K562 (cell line): ENCODE measurements around the gene EMILIN1. TPM values are rescaled to one million over a fixed set of nuclear protein-coding genes. Genes with fewer than 3 reads are reported as not detected.

Experiments used
- ATAC-seq: fragments of 200-7000 bp; cut with Tn5 transposase; 3 replicates; pipeline ENCODE4 v1.9.1; 2020; ENCODE audit warnings: moderate library complexity
- BruUV-seq: library from RNA; stranded (reverse); fragments of 400-500 nt; replicated peaks from 2 replicates; lab custom pipeline; 2021; lab: Mats Ljungman, UMichigan
- CTCF ChIA-PET: fragments of 300-600 bp; formaldehyde crosslinking; extraction: SDS; loops from one replicate; lab custom pipeline; 2021; ENCODE audit warnings: low intra/inter-chr PET ratio; lab: Yijun Ruan, JAX
- POLR2A ChIA-PET: fragments of 300-600, 350-650 bp; sonication (Branson Sonifier 250); formaldehyde crosslinking; extraction: SDS; loops from one replicate; lab custom pipeline; 2021; ENCODE audit warnings: antibody characterized with exemption, inconsistent platforms; lab: Yijun Ruan, JAX
- DNase-seq, 4 experiments: peaks; one replicate each; pipeline versions ENCODE4 v3.0.0 to v3.0.0-alpha.2; 2011 to 2018; ENCODE audit warnings: low spot score in 3 of 4, mixed read lengths in 3 of 4; ENCODE audit errors: extremely low read depth in 1 of 4
- FAIRE-seq: peaks from 2 replicates; lab custom pipeline; 2011; peaks lifted over from hg19 to GRCh38; lab: Jason Lieb, UNC
- H2AFZ ChIP-seq: 2 replicates; pipeline ENCODE4 v1.6.0; 2011; ENCODE audit warnings: low read depth, low read length, control low read depth, inconsistent platforms
- H3K27ac ChIP-seq: fragments of 200-600 bp; 3 replicates; pipeline ENCODE4 v1.8.0; 2011; ENCODE audit warnings: low read depth, mild to moderate bottlenecking, control low read depth, inconsistent platforms, low read length, moderate library complexity, mixed read lengths; ENCODE audit errors: extremely low read depth
- H3K27me3 ChIP-seq, 2 experiments: fragments of 300-600 bp in 1 of 2; 2 replicates in 1 of 2; 3 replicates in 1 of 2; pipeline versions ENCODE4 v1.6.0 to v1.8.0; 2011; ENCODE audit warnings: inconsistent platforms in 2 of 2, low read length in 2 of 2, mild to moderate bottlenecking in 1 of 2, mixed read lengths in 1 of 2, moderate library complexity in 1 of 2; ENCODE audit not compliant: control insufficient read depth in 2 of 2, insufficient read depth in 2 of 2
- H3K36me3 ChIP-seq: fragments of 300-600 bp; 3 replicates; pipeline ENCODE4 v1.8.0; 2011; ENCODE audit warnings: mild to moderate bottlenecking, low read length, inconsistent platforms; ENCODE audit not compliant: control insufficient read depth, insufficient read depth
- H3K4me1 ChIP-seq, 2 experiments: fragments of 200-600 bp in 1 of 2; replicated peaks in 1 of 2; 2 replicates in 1 of 2; 3 replicates in 1 of 2; pipeline versions ENCODE4 v1.5.1 to v1.8.0; 2011; ENCODE audit warnings: inconsistent platforms in 2 of 2, low read length in 2 of 2, mild to moderate bottlenecking in 1 of 2, mixed read lengths in 1 of 2, moderate library complexity in 1 of 2; ENCODE audit not compliant: control insufficient read depth in 2 of 2, insufficient read depth in 2 of 2
- H3K4me2 ChIP-seq: 2 replicates; pipeline ENCODE4 v1.6.1; 2011; ENCODE audit warnings: low read length, control low read depth, inconsistent platforms, mixed read lengths; ENCODE audit not compliant: insufficient read depth
- H3K4me3 ChIP-seq: fragments of 200-600 bp; sonication (generic), shearing (Covaris generic); 2 replicates; pipeline ENCODE4 v1.5.1; 2016; ENCODE audit warnings: control low read depth, inconsistent platforms
- H3K79me2 ChIP-seq: fragments of 200-600 bp; 3 replicates; pipeline ENCODE4 v1.8.0; 2011; ENCODE audit warnings: low read length, inconsistent platforms; ENCODE audit not compliant: control insufficient read depth, insufficient read depth
- H3K9ac ChIP-seq, 2 experiments: 2 replicates each; pipeline versions ENCODE4 v1.6.0 to v1.6.1; 2011; ENCODE audit warnings: low read depth in 2 of 2, low read length in 2 of 2, control low read depth in 1 of 2, inconsistent platforms in 1 of 2, mild to moderate bottlenecking in 1 of 2, mixed read lengths in 1 of 2; ENCODE audit not compliant: insufficient read depth in 1 of 2
- H3K9me1 ChIP-seq: one replicate; pipeline ENCODE4 v1.6.0; 2011; ENCODE audit warnings: inconsistent platforms, mild to moderate bottlenecking, low read length, moderate library complexity; ENCODE audit not compliant: control insufficient read depth, insufficient read depth
- H3K9me3 ChIP-seq: replicated peaks from 2 replicates; pipeline ENCODE4 v1.5.1; 2011; ENCODE audit warnings: low read depth, low read length, inconsistent platforms; ENCODE audit not compliant: control insufficient read depth, insufficient read depth
- H4K20me1 ChIP-seq: replicated peaks from 2 replicates; pipeline ENCODE4 v1.6.1; 2011; ENCODE audit warnings: low read length, inconsistent platforms, mixed read lengths; ENCODE audit not compliant: control insufficient read depth, insufficient read depth
- AFF1 ChIP-seq, 2 experiments: fragments of 450-650 bp; IDR thresholded peaks; 2 replicates each; pipeline ENCODE4 v1.6.1; 2018; ENCODE audit warnings: mild to moderate bottlenecking in 2 of 2, low read depth in 1 of 2; ENCODE audit not compliant: partially characterized antibody in 2 of 2
- ETV1 ChIP-seq: fragments of 450-650 bp; conservative IDR thresholded peaks from 2 replicates; pipeline ENCODE4 v1.6.1; 2016; ENCODE audit warnings: missing genetic modification characterization, control low read depth, low read depth, missing compliant biosample characterization
- HNRNPUL1 ChIP-seq: fragments of 200-400 bp; formaldehyde crosslinking; IDR thresholded peaks from 2 replicates; pipeline ENCODE4 v1.6.1; 2017; ENCODE audit warnings: low read length
- NKRF ChIP-seq: fragments of 450-650 bp; IDR thresholded peaks from 2 replicates; pipeline ENCODE4 v1.6.1; 2016; ENCODE audit warnings: borderline replicate concordance
- TFAM ChIP-seq: fragments of 250-450 bp; sonication (Bioruptor Pico); conservative IDR thresholded peaks from 2 replicates; pipeline ENCODE4 v1.5.0; 2021; ENCODE audit warnings: mild to moderate bottlenecking, moderate library complexity
- ZNF121 ChIP-seq: sonication (generic); formaldehyde crosslinking; conservative IDR thresholded peaks from 2 replicates; pipeline ENCODE4 v1.8.0; 2022; ENCODE audit warnings: missing genetic modification reagents
- WGBS: fragments of 100-300 bp; shearing (Covaris generic); methylation state at CpG from one replicate; pipeline ENCODE4 v1.1.6; 2016; ENCODE audit warnings: low coverage, mixed read lengths; ENCODE audit not compliant: insufficient coverage; ENCODE audit errors: missing lambda C conversion rate; 5-methylcytosine and 5-hydroxymethylcytosine counted together
- in situ Hi-C: fragments of 300-500 bp; cut with MboI; formaldehyde crosslinking; loops from 4 replicates; pipeline ENCODE4 v1.15.0; 2018; ENCODE audit warnings: inconsistent platforms, mixed read lengths
- intact Hi-C: fragments of 100-400 bp; cut with micrococcal nuclease; formaldehyde crosslinking; loops from 2 replicates; pipeline ENCODE4 v1.14.2; 2022
- polyA plus RNA-seq, 8 experiments: library from polyadenylated mRNA; depleted of rRNA in 4 of 8; stranded (reverse) in 5 of 8; unstranded in 3 of 8; fragments of >200 nt; fragmentation: Nextera tagmentation in 2 of 8; fragmentation: Illumina TruSeq in 1 of 8; extraction: Ambion mirVana in 2 of 8; extraction: Trizol in 1 of 8; gene quantifications; 2 replicates each; pipeline versions ENCODE4 v1.2.1 to v1.2.3, GENCODE V29; 2011 to 2014; ENCODE audit warnings: inconsistent platforms in 1 of 8, missing spikeins in 1 of 8
- total RNA-seq, 7 experiments: library from RNA; depleted of rRNA in 6 of 7; stranded (reverse); fragments of >200 nt in 6 of 7; fragmentation: Illumina TruSeq in 2 of 7; extraction: Trizol in 2 of 7; gene quantifications; 2 replicates each; pipeline versions ENCODE4 v1.2.1 to v1.2.3, GENCODE V29; 2011 to 2021; ENCODE audit warnings: low replicate concordance in 1 of 7

EMILIN1 gene
- total and polyA plus RNA-seq, 9 of the 15 experiments (the other 6 are each of a cell fraction or from before 2014, with no cell fraction given): 0.04 to 2.7 (median 0.54) TPM; not detected in 2

- TF ChIP-seq TFAM (CRISPR knock-in tag) (no peak), AFF1 (IDR thresholded peaks at IDR 0.05; ENCODE audit: low read depth in 1 of 2, partially characterized antibody in 2 of 2) (no peak), ETV1 (no peak), NKRF (no peak)
- TF ChIP-seq, all 486 proteins: peak for 4
Observed at GRCh38 chr2:27108221-27108620, 29.8 kb downstream of the EMILIN1 start (continued).

- Histone ChIP-seq H3K9me3 (no peaks in the 10 kb centered on the region), H3K79me2 (no peaks in the 10 kb centered on the region), H3K9ac (no peak overlapping the region), H2AFZ (no peak overlapping the region), H3K36me3 (no peaks in the 10 kb centered on the region), H3K27ac (no peak overlapping the region), H4K20me1 (no peaks in the 10 kb centered on the region), H3K4me1 (no peaks in the 10 kb centered on the region; a peak in 1 of 5 replicates), H3K4me2 (no peak overlapping the region), H3K27me3 (no peaks in the 10 kb centered on the region), H3K4me3 (no peak overlapping the region), H3K9me1 (no peaks in the 10 kb centered on the region)
- no peak for FAIRE-seq
- no TSS peak for BruUV-seq
- intact Hi-C loops: no loop called here
- no peak for ATAC-seq
- DNase-seq: no peak
- CTCF ChIA-PET: no interaction called here
- in situ Hi-C loops: no loop called here
- POLR2A ChIA-PET: no interaction called here
- peak; percentile 81 for TF ChIP-seq ZNF121 (CRISPR knock-in tag)
- TF ChIP-seq HNRNPUL1: no peak
- WGBS: 16% methylated on average over 3 of the region's 3 CpGs
Observed at GRCh38 chr2:27109083-27109482, 30.7 kb downstream of the EMILIN1 start.
